A549 (cell line): ENCODE measurements around the gene MPP4.

Experiments used
- BHLHE40 ChIP-seq: IDR thresholded peaks from 2 replicates; pipeline ENCODE4 v1.6.1; 2012; ENCODE audit warnings: low read depth, low read length, inconsistent platforms
- CHD2 ChIP-seq: fragments of 150-350 bp; IDR thresholded peaks from 2 replicates; pipeline ENCODE4 v1.6.1; 2014; ENCODE audit warnings: low read length; ENCODE audit not compliant: partially characterized antibody
- CTCF ChIP-seq: fragments of >200 bp; sonication (Bioruptor Twin); formaldehyde crosslinking; IDR thresholded peaks from 3 replicates; pipeline ENCODE4 v1.5.1; 2016
- ESRRA ChIP-seq: fragments of 150-350 bp; IDR thresholded peaks from 2 replicates; pipeline ENCODE4 v1.6.1; 2014; ENCODE audit warnings: mild to moderate bottlenecking, low read length, borderline replicate concordance
- FOSL2 ChIP-seq, 2 experiments: fragments of 450-650 bp in 1 of 2; fragments of >200 bp in 1 of 2; sonication (Bioruptor Twin) in 1 of 2; formaldehyde crosslinking; IDR thresholded peaks; 2 replicates each; pipeline versions ENCODE4 v1.5.0 to v1.6.1; 2016 to 2020; ENCODE audit warnings: mild to moderate bottlenecking in 1 of 2, moderate library complexity in 1 of 2
- MAFK ChIP-seq: fragments of 450-650 bp; IDR thresholded peaks from 2 replicates; pipeline ENCODE4 v1.6.1; 2014; ENCODE audit not compliant: partially characterized antibody
- MAZ ChIP-seq: fragments of 150-350 bp; IDR thresholded peaks from 2 replicates; pipeline ENCODE4 v1.6.1; 2014; ENCODE audit warnings: antibody characterized with exemption, low read depth, low read length, borderline replicate concordance
- MYC ChIP-seq: IDR thresholded peaks from 2 replicates; pipeline ENCODE4 v1.6.1; 2012; ENCODE audit warnings: mild to moderate bottlenecking, inconsistent platforms, low read length, improper control_type of control experiment, borderline replicate concordance
- POLR2A ChIP-seq: IDR thresholded peaks from 2 replicates; pipeline ENCODE4 v1.6.1; 2012; ENCODE audit warnings: mild to moderate bottlenecking, low read length
- SMC3 ChIP-seq: fragments of >200 bp; sonication (Bioruptor Twin); formaldehyde crosslinking; IDR thresholded peaks from 3 replicates; pipeline ENCODE4 v1.6.1; 2018; ENCODE audit warnings: inconsistent platforms
- TP53 ChIP-seq: fragments of 250-450 bp; sonication (Bioruptor Pico); IDR thresholded peaks from 2 replicates; pipeline ENCODE4 v1.5.0; 2021; ENCODE audit warnings: mild to moderate bottlenecking, moderate library complexity
- TF ChIP-seq, protein P1 (sequence below): fragments of 200-600 bp; sonication (generic); IDR thresholded peaks from 2 replicates; pipeline ENCODE4 v1.6.1; 2016; ENCODE audit warnings: antibody characterized with exemption, mild to moderate bottlenecking, moderate library complexity

GRCh38 chr2:201600906-201601305 is 97.5 kb downstream of the MPP4 start:
- no peak for TF ChIP-seq CTCF
- TF ChIP-seq MYC = no peak
- no peak for TF ChIP-seq TP53 (CRISPR knock-in tag)
- no peak for TF ChIP-seq MAZ
- TF ChIP-seq SMC3 = no peak
- no peak for TF ChIP-seq CHD2
- TF ChIP-seq POLR2A = no peak
- TF ChIP-seq BHLHE40 = no peak
- no peak for TF ChIP-seq MAFK
- no peak for TF ChIP-seq FOSL2 (IDR thresholded peaks at IDR 0.05)
- TF ChIP-seq FOSL2 (CRISPR knock-in tag; IDR thresholded peaks at IDR 0.05) = no peak
- TF ChIP-seq, protein P1, sequence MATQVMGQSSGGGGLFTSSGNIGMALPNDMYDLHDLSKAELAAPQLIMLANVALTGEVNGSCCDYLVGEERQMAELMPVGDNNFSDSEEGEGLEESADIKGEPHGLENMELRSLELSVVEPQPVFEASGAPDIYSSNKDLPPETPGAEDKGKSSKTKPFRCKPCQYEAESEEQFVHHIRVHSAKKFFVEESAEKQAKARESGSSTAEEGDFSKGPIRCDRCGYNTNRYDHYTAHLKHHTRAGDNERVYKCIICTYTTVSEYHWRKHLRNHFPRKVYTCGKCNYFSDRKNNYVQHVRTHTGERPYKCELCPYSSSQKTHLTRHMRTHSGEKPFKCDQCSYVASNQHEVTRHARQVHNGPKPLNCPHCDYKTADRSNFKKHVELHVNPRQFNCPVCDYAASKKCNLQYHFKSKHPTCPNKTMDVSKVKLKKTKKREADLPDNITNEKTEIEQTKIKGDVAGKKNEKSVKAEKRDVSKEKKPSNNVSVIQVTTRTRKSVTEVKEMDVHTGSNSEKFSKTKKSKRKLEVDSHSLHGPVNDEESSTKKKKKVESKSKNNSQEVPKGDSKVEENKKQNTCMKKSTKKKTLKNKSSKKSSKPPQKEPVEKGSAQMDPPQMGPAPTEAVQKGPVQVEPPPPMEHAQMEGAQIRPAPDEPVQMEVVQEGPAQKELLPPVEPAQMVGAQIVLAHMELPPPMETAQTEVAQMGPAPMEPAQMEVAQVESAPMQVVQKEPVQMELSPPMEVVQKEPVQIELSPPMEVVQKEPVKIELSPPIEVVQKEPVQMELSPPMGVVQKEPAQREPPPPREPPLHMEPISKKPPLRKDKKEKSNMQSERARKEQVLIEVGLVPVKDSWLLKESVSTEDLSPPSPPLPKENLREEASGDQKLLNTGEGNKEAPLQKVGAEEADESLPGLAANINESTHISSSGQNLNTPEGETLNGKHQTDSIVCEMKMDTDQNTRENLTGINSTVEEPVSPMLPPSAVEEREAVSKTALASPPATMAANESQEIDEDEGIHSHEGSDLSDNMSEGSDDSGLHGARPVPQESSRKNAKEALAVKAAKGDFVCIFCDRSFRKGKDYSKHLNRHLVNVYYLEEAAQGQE = no peak
- TF ChIP-seq ESRRA = no peak
